Neuronal stem cell (in vitro differentiated cells): ENCODE measurements around the gene BCHE.

Experiments
- DNase-seq: peaks from one replicate; pipeline ENCODE4 v3.0.0-alpha.2; 2013; ENCODE audit warnings: low spot score
- H2AFZ ChIP-seq: one replicate; pipeline ENCODE4 v1.6.1; 2013; ENCODE audit warnings: mild to moderate bottlenecking, low read length, inconsistent platforms
- H2AK5ac ChIP-seq: 2 replicates; pipeline ENCODE4 v1.6.1; 2013; ENCODE audit warnings: low read depth, mild to moderate bottlenecking, inconsistent platforms, low read length, moderate library complexity, mixed read lengths
- H2BK120ac ChIP-seq: 2 replicates; pipeline ENCODE4 v1.6.1; 2013; ENCODE audit warnings: low read depth, mild to moderate bottlenecking, inconsistent platforms, low read length, moderate library complexity, mixed read lengths
- H2BK12ac ChIP-seq: one replicate; pipeline ENCODE4 v1.6.1; 2013; ENCODE audit warnings: low read length, inconsistent platforms
- H2BK15ac ChIP-seq: 2 replicates; pipeline ENCODE4 v1.6.1; 2013; ENCODE audit warnings: mild to moderate bottlenecking, low read length, inconsistent platforms, mixed read lengths
- H2BK5ac ChIP-seq: one replicate; pipeline ENCODE4 v1.6.1; 2013; ENCODE audit warnings: inconsistent platforms, mild to moderate bottlenecking, low read length, moderate library complexity
- H3K14ac ChIP-seq: one replicate; pipeline ENCODE4 v1.6.1; 2013; ENCODE audit warnings: low read length, inconsistent platforms
- H3K18ac ChIP-seq: 2 replicates; pipeline ENCODE4 v1.6.1; 2013; ENCODE audit warnings: low read length, inconsistent platforms
- H3K23ac ChIP-seq: 2 replicates; pipeline ENCODE4 v1.6.1; 2013; ENCODE audit warnings: low read depth, mild to moderate bottlenecking, mixed read lengths, low read length, inconsistent platforms; ENCODE audit not compliant: poor library complexity
- H3K27ac ChIP-seq: replicated peaks from 3 replicates; pipeline ENCODE4 v1.5.1; 2013; ENCODE audit warnings: low read length, inconsistent platforms
- H3K27me3 ChIP-seq, 3 experiments: 2 replicates each; pipeline ENCODE4 v1.6.1; 2013; ENCODE audit warnings: low read length in 3 of 3, mild to moderate bottlenecking in 2 of 3, inconsistent platforms in 1 of 3, low read depth in 1 of 3, mixed read lengths in 1 of 3, moderate library complexity in 1 of 3; ENCODE audit not compliant: control insufficient read depth in 3 of 3, insufficient read depth in 3 of 3
- H3K36me3 ChIP-seq, 2 donors: replicated peaks in 1 of 2; 2 replicates each; pipeline ENCODE4 v1.6.1; 2013; ENCODE audit warnings: low read length in 2 of 2; ENCODE audit not compliant: control insufficient read depth in 2 of 2, insufficient read depth in 2 of 2
- H3K4ac ChIP-seq: 2 replicates; pipeline ENCODE4 v1.6.1; 2013; ENCODE audit warnings: inconsistent platforms, mild to moderate bottlenecking, low read length, moderate library complexity
- H3K4me1 ChIP-seq, 2 donors: 1 replicate in 1 of 2; 2 replicates in 1 of 2; pipeline ENCODE4 v1.6.1; 2013; ENCODE audit warnings: low read length in 2 of 2, low read depth in 1 of 2; ENCODE audit not compliant: control insufficient read depth in 2 of 2, insufficient read depth in 1 of 2
- H3K4me2 ChIP-seq: one replicate; pipeline ENCODE4 v1.6.1; 2013; ENCODE audit warnings: mild to moderate bottlenecking, low read length, inconsistent platforms; ENCODE audit not compliant: insufficient read depth, poor library complexity, severe bottlenecking
- H3K4me3 ChIP-seq, 2 donors: 2 replicates each; pipeline ENCODE4 v1.5.1; 2013; ENCODE audit warnings: low read length in 2 of 2, mild to moderate bottlenecking in 2 of 2, inconsistent platforms in 1 of 2, moderate library complexity in 1 of 2
- H3K79me1 ChIP-seq: one replicate; pipeline ENCODE4 v1.6.1; 2013; ENCODE audit warnings: low read depth, mild to moderate bottlenecking, inconsistent platforms, low read length, moderate library complexity
- H3K9ac ChIP-seq: one replicate; pipeline ENCODE4 v1.6.1; 2013; ENCODE audit warnings: mild to moderate bottlenecking, low read depth, low read length, inconsistent platforms; ENCODE audit not compliant: poor library complexity
- H3K9me3 ChIP-seq, 2 donors: replicated peaks in 1 of 2; 2 replicates each; pipeline versions ENCODE3 to v1.6.1; 2013; ENCODE audit warnings: low read length in 2 of 2, mild to moderate bottlenecking in 2 of 2, inconsistent platforms in 1 of 2, low read depth in 1 of 2, mixed read lengths in 1 of 2, moderate library complexity in 1 of 2; ENCODE audit not compliant: control insufficient read depth in 2 of 2, insufficient read depth in 1 of 2
- H4K8ac ChIP-seq: one replicate; pipeline ENCODE4 v1.6.1; 2013; ENCODE audit warnings: low read depth, mild to moderate bottlenecking, inconsistent platforms, low read length, moderate library complexity
- H4K91ac ChIP-seq: one replicate; pipeline ENCODE4 v1.6.1; 2013; ENCODE audit warnings: low read length, low read depth, mild to moderate bottlenecking, inconsistent platforms; ENCODE audit not compliant: poor library complexity
- WGBS, 2 donors: extraction: QIAGEN DNeasy Blood & Tissue Kit; methylation state at CpG; one replicate each; pipeline ENCODE4 v1.1.7; 2013; ENCODE audit warnings: missing lambda C conversion rate in 2 of 2, mixed read lengths in 1 of 2; ENCODE audit not compliant: insufficient read length in 2 of 2, insufficient replicate concordance in 1 of 2; ENCODE audit errors: extremely low coverage in 2 of 2; 5-methylcytosine and 5-hydroxymethylcytosine counted together

The BCHE gene

GRCh38 chr3:165788531-165788930 is 48.7 kb downstream of the BCHE start:
- no peak overlapping the region for H2BK15ac ChIP-seq
- no CpG with 5 or more reads among the region's 4 CpGs for WGBS, 2 donors
- H2BK12ac ChIP-seq: no peak overlapping the region

GRCh38 chr3:165786013-165786412 is 51.2 kb downstream of the BCHE start:
- Histone ChIP-seq H4K8ac (no peak overlapping the region), H2BK5ac (no peak overlapping the region), H3K4me2 (no peak overlapping the region), H2AK5ac (no peak overlapping the region), H3K9me3 (no peaks in the 10 kb centered on the region), H3K4ac (no peak overlapping the region), H2AFZ (no peak overlapping the region), H3K14ac (no peak overlapping the region), H4K91ac (no peak overlapping the region), H3K27ac (no peak overlapping the region), H3K9ac (no peak overlapping the region), H3K79me1 (no peaks in the 10 kb centered on the region), H3K23ac (no peak overlapping the region), H3K4me1 (no peaks in the 10 kb centered on the region), H3K36me3 (peaks cover 0 to 4% of the 10 kb centered on the region in 2 donors), H3K4me3 (no peak overlapping the region), H3K27me3 (no peaks in the 10 kb centered on the region), H2BK15ac (no peak overlapping the region), H2BK120ac (no peak overlapping the region), H3K18ac (no peak overlapping the region), H2BK12ac (no peak overlapping the region)
- no CpG with 5 or more reads among the region's 4 CpGs for WGBS, 2 donors
- DNase-seq: no peak

More at GRCh38 chr3:165788531-165788930, 48.7 kb downstream of the BCHE start:
- Histone ChIP-seq H3K4me3 (no peak overlapping the region), H3K79me1 (no peaks in the 10 kb centered on the region), H3K4ac (no peak overlapping the region), H3K9me3 (no peaks in the 10 kb centered on the region), H4K91ac (no peak overlapping the region), H3K27ac (no peak overlapping the region), H3K4me1 (no peaks in the 10 kb centered on the region), H3K27me3 (no peaks in the 10 kb centered on the region), H4K8ac (no peak overlapping the region), H3K23ac (no peak overlapping the region), H2AK5ac (no peak overlapping the region), H3K4me2 (no peak overlapping the region), H2AFZ (no peak overlapping the region), H2BK5ac (no peak overlapping the region), H3K18ac (no peak overlapping the region), H3K9ac (no peak overlapping the region), H3K14ac (no peak overlapping the region), H3K36me3 (no peaks in the 10 kb centered on the region), H2BK120ac (no peak overlapping the region)
- no peak for DNase-seq

- Histone ChIP-seq H2AK5ac (no peak overlapping the region), H3K4me3 (no peak overlapping the region), H3K27me3 (no peaks in the 10 kb centered on the region), H3K27ac (no peak overlapping the region), H3K9me3 (peaks cover 0 to 4% of the 10 kb centered on the region in 2 donors), H3K18ac (no peak overlapping the region), H4K91ac (no peak overlapping the region), H4K8ac (no peak overlapping the region), H2BK5ac (no peak overlapping the region), H3K23ac (no peak overlapping the region), H3K4me1 (no peaks in the 10 kb centered on the region), H3K4me2 (no peak overlapping the region), H3K9ac (no peak overlapping the region), H3K36me3 (peaks cover 0 to 4% of the 10 kb centered on the region in 2 donors), H2BK15ac (no peak overlapping the region), H2BK12ac (no peak overlapping the region), H2AFZ (no peak overlapping the region), H3K14ac (no peak overlapping the region), H3K79me1 (no peaks in the 10 kb centered on the region), H2BK120ac (no peak overlapping the region), H3K4ac (no peak overlapping the region)
- WGBS, 2 donors: no CpG with 5 or more reads among the region's 3 CpGs
- no peak for DNase-seq
Observed at GRCh38 chr3:165784337-165784736, 52.9 kb downstream of the BCHE start.

DNA sequence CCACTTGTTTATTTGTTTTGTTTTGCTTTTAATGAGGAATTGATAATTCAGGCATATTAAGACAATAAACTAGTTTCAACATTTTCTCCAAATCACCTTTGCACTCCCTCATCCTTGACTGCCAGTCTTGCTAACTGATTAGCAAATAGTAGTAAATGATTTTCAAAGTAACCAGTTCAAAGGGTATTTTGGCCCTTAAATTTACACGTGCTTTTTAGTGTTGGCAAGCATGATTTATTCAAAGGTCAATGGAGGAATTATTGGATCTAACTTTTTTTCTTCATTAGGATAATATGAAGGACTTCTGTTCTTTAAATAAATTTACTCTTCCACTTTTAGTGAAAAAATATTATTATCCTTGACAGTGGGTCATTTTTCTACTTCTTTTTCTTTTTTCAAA is 53.8 kb downstream of the BCHE start:
- Histone ChIP-seq H2BK12ac (no peak overlapping the region), H4K91ac (no peak overlapping the region), H4K8ac (no peak overlapping the region), H3K4me1 (no peaks in the 10 kb centered on the region), H3K4me2 (no peak overlapping the region), H3K4me3 (no peak overlapping the region), H3K14ac (no peak overlapping the region), H3K27ac (no peak overlapping the region), H2AFZ (no peak overlapping the region), H2AK5ac (no peak overlapping the region), H2BK5ac (no peak overlapping the region), H3K9me3 (peaks cover 0 to 4% of the 10 kb centered on the region in 2 donors), H3K9ac (no peak overlapping the region), H3K23ac (no peak overlapping the region), H2BK15ac (no peak overlapping the region), H3K4ac (no peak overlapping the region), H3K18ac (no peak overlapping the region), H3K36me3 (peaks cover 0 to 4% of the 10 kb centered on the region in 2 donors), H2BK120ac (no peak overlapping the region), H3K27me3 (no peaks in the 10 kb centered on the region), H3K79me1 (no peaks in the 10 kb centered on the region)
- no peak for DNase-seq
- no CpG with 5 or more reads among the region's 1 CpG for WGBS, 2 donors
